CD4-positive, alpha-beta T cell treated with Interleukin-17A for 4 hours (primary cell): ENCODE results near the gene FNDC4.
"Not testable (repeated sequence)": the region's sequence is repeated elsewhere in the genome, so short reads cannot be mapped to it uniquely, and the experiment has no call there.

Experiments
- DNase-seq: peaks from one replicate; pipeline ENCODE4 v3.0.0-alpha.2; 2020; ENCODE audit warnings: mixed read lengths

Gene FNDC4

DNA sequence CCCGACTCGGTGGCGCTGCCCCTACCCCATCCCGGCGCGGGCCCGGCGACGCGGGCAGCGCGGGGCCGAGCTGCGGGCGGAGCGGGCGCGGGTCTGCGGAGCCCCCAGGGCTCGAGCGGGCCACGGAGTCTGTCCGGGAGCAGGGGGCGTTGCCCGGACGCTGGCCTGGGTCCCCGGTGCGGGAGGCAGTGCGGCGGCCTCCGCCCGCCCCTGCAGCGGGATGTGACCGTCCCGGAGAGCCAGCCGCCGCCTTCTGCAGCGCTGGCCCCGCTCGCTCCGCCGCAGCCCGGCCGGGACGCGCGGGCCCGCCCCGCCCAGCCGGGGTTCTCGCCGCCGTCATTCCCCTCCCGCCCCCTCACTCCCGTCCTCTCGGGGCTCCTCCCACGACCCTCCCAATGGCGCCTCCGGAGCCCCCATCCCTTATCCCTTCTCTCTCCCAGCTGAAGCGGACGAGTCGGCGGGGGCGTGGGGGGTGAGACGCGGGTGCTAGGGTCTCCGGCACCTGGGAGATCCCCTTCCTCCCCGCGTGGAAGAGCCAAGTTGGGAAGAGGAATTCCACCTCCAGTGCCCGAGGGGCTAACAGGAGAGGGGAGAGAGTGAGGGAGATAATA is at the start of gene FNDC4:
TSS of gene FNDC4 (minus strand) at position 257 of the 611 bp plus-strand sequence. CDS start 521 bp downstream, outside the sequence.
- peak; percentile 38 for DNase-seq

DNA sequence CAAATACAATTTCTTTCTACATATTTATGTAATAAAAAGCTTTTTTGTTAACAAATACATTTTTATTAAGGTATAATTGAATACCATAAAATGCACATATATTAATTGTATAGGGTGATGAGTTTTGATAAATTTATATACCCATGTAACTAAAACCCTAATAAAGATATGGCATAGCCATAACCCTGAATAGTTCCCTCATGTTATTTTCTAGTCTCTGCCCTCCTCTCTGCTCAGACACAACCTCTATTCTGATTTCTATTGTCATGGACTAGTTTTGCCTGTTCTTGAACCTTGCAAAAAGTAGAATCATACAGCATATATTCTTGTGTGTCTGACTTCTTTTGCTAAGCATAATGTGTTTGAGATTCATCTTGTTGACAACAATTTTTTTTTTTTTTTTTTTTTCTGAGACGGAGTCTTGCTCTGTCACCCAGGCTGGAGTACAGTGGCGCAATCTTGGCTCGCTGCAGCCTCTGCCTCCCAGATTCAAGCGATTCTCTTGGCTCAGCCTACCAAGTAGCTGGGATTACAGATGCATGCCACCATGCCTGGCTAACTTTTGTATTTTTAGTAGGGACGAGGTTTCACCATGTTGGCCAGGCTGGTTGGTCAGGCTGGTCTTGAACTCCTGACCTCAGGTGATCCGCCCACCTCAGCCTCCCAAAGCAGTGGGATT is 49.3 kb upstream of the FNDC4 start:
- DNase-seq = no peak

DNA sequence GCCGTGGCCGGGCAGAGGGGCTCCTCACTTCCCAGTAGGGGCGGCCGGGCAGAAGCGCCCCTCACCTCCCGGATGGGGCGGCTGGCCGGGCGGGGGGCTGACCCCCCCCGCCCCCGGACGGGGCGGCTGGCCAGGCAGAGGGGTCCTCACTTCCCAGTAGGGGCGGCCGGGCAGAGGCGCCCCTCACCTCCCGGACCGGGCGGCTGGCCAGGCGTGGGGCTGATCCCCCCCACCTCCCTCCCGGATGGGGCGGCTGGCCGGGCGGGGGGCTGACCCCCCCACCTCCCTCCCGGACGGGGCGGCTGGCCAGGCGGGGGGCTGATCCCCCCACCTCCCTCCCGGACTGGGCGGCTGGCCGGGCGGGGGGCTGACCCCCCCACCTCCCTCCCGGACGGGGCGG is 44.6 kb upstream of the FNDC4 start:
- not testable (repeated sequence) for DNase-seq

- not testable (repeated sequence) for DNase-seq
Measured at GRCh38 chr2:27538839-27539450, 43.9 kb upstream of the FNDC4 start.

- DNase-seq = no peak
Measured at GRCh38 chr2:27537287-27537686, 42.3 kb upstream of the FNDC4 start.

- no peak for DNase-seq
Measured at GRCh38 chr2:27531983-27532382, 37.0 kb upstream of the FNDC4 start.

GRCh38 chr2:27527182-27527581 is 32.2 kb upstream of the FNDC4 start:
- DNase-seq = no peak

DNA sequence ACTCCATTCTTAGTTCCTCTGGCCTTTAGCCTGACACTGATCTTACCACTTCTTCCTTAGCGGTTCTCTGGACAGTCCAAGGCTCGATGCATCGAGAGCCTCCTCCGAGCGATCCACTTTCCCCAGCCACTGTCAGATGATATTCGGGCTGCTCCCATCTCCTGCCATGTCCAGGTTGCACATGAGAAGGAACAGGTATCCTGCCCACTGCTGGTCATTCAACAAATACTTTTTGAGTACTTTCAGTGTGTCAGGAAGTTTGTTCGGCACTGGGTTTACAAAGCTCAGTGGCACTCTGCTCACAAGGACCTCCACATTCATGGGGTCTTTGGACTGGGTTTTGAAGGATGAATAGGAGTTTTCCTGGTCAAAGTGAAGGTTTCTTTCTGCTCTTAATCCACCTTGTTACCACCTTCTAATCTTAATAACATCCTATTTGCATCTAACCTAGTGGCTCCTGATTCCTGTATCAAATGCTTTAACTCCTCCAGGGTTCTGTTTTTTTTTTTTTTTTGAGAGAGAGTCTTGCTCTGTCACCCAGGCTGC is 27.5 kb upstream of the FNDC4 start:
- no peak for DNase-seq

GRCh38 chr2:27520316-27520715 is 25.3 kb upstream of the FNDC4 start:
- no peak for DNase-seq

DNA sequence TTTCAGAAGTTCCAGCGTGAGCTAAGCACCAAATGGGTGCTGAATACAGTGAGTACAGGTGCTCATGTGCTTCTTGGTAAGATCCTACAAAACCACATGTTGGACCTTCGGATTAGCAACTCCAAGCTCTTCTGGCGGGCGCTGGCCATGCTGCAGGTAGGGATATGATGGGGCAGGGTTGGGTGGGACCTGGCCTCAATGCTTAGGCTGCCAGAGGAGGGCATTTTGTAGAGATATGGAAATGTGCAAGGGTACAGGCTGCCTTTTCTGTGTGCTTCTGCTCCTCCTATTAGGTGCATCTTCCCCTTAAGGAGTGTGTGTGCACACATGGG is 23.7 kb upstream of the FNDC4 start:
- DNase-seq = no peak

DNA sequence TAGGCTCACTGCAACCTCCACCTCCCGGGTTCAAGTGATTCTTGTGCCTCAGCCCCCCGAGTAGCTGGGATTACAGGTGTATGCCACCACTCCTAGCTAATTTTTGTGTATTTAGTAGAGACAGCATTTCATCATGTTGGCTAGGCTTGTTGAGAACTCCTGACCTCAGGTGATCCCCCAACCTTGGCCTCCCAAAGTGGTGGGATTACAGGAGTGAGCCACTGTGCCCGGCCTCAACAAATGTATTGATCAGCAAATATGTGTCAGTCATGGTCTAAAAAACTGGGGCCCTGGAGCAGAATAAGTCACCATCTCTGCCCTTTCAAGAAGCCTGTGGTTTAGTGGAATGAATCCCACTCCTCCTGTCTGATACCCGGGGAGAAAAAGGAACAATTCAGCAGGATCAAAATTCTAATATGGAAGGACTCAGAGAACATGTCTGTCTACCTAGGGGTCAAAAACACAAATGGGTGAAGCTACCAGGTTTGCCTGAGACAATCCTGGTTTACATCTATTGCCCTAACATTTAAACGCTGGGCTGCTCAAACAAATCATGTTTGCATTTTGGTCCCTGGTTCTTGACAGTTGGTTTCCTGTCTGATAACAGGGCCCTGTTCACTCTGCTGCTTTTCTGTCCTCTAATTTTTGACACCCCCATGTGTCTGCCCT is 23.2 kb upstream of the FNDC4 start:
- no peak for DNase-seq

GRCh38 chr2:27509326-27509725 is 14.3 kb upstream of the FNDC4 start:
- no peak for DNase-seq

DNA sequence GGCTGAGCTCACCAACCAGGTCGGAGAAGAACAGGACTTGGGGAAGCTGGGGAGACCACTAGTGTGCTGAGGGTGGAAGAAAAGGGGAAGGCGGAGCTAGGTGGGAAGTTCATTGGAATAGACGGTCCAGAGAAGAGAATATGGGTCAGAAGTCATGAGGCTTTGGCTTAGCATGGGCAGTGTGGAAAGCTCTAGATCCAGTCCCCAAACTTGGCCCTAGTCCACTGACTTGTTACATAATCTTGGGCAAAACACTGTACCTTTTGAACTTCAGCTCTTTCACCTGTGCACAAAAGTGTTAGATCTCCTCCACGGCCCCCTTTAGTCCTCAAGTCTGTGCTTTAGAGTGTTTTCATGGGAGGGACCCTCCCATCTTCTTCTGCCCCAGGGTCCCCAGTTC is 12.3 kb upstream of the FNDC4 start:
- no peak for DNase-seq

GRCh38 chr2:27506587-27506986 is 11.6 kb upstream of the FNDC4 start:
- no peak for DNase-seq

DNA sequence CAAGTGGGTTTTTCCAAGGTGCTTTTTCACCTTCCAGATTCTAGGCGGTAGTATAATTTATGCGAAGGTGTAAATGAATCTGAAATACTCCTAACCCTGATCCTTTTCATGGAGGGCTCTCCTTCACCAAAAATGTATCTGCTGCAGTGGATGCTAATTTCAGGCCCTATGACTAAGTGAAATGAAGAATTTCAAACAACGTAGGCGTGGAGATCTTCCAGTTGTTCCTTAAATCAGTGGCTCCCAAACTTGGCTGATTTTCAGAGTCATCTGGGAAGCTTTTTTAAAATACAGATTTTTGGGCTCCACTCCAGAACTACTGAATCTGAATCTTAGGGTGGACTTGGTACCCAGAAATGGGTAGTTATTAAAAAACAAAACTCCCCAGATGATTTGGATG is 7.1 kb upstream of the FNDC4 start:
- no peak for DNase-seq

DNA sequence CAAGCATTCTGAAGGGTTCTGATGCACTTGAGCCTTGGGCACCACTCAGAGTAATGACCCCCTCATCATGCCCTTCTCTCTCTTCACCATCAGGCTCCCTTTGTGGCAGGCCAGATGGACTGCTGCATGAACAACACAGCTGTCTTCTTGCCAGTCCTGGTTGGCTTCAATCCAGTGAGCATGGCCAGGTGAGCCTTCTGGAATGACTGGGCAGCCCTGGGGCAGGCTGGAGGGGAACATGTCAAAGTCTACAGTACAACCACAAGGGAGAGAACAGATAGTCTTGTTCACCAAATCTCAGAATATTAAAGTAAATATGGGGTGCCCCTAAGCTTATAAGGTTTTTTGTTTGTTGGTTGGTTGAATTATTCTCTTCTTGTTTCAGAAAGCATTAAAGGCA is 6.0 kb upstream of the FNDC4 start:
- DNase-seq = no peak

DNA sequence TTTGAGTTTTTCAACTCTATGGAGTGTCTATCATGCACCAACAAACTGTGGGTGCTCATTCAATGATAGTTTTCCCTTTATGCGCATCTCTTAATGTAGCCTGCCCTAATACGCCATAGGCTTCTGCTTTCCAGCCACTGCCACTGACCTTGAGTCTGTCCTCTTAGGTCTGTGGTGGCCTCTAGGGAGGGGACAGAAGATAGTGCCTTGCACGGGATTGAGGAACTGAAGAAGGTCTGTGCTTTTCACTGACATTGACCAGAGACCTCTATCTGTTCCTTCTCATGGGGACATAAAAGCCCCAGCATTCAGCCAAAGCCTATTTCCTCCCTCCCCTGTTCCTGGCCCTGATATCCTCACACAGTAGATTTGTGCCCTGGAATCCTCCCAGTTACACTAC is 4.0 kb upstream of the FNDC4 start:
- no peak for DNase-seq

GRCh38 chr2:27497288-27497627 is 2.3 kb upstream of the FNDC4 start:
- no peak for DNase-seq

GRCh38 chr2:27496357-27497287 is 1.6 kb upstream of the FNDC4 start, which contains the start of gene GCKR:
GCKR (plus strand) TSS chr2:27496839; CDS start chr2:27496905, 66 bp downstream.
- DNase-seq = no peak

- no peak for DNase-seq
Measured at GRCh38 chr2:27495840-27496356, 898 bp upstream of the FNDC4 start.

DNA sequence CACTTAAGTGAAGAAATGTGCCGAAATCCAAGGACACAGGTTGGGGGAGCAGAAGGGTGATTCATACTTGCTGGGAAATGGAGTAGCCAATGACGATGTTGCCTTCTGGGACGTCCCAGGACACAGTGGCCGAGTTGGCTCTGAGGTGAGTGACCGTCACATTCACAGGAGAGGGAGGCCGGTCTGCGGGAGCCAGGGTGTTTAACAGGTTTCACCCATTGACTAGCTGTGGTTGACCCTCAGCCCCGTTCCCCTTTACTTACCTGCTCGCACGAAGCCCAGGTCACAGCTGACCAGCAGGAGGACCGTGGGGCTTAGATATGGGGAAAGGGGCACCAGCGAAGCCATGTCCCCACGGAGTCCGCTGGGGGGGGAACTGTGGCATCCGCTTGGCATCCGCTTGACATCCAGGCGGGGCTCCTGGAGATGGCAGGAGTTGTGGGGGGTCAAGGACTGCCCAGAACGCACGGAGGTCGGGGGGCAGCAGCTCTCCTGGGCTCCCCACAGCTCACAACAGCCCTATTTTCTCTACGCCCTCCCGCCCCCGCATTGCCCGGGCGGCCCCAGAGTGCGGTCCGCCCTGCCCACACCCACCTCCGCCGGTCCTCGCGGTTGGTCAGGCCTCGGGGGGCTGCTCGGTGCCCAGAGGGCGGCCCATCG is 586 bp downstream of the FNDC4 start:
- DNase-seq = no peak

GRCh38 chr2:27493948-27494283 is 1.1 kb downstream of the FNDC4 start:
- no peak for DNase-seq
